Cardiac muscle cell (in vitro differentiated cells and primary cell): ENCODE data around the gene TSPAN32. TPM values are rescaled to one million over a fixed set of nuclear protein-coding genes. Genes with fewer than 3 reads are reported as not detected.

ENCODE experiments used
- DNase-seq, 2 donors: peaks; one replicate each; pipeline versions ENCODE4 v3.0.0 to v3.0.0-alpha.2; 2010 to 2017; ENCODE audit warnings: low read depth in 1 of 2, low spot score in 1 of 2
- H3K27ac ChIP-seq: fragments of 200-600 bp; sonication (generic); 2 replicates; pipeline ENCODE4 v1.5.1; 2016
- H3K27me3 ChIP-seq: fragments of 200-600 bp; sonication (generic); 2 replicates; pipeline ENCODE4 v1.6.0; 2016; ENCODE audit warnings: control low read depth
- H3K36me3 ChIP-seq: fragments of 200-600 bp; sonication (generic); 2 replicates; pipeline ENCODE4 v1.5.1; 2016; ENCODE audit warnings: control low read depth
- H3K4me1 ChIP-seq: fragments of 200-600 bp; sonication (generic); 2 replicates; pipeline ENCODE4 v1.8.1; 2017; ENCODE audit warnings: low read depth, mild to moderate bottlenecking, mixed run types
- H3K4me3 ChIP-seq: fragments of 200-600 bp; sonication (generic); 2 replicates; pipeline ENCODE4 v1.5.1; 2016; ENCODE audit warnings: mild to moderate bottlenecking
- H3K9me3 ChIP-seq: fragments of 200-600 bp; sonication (generic); 2 replicates; pipeline ENCODE4 v1.5.1; 2017; ENCODE audit warnings: low read depth, mild to moderate bottlenecking, control low read depth
- polyA plus RNA-seq: library from polyadenylated mRNA; unstranded; fragments of >200 nt; fragmentation: Nextera tagmentation; extraction: Ambion mirVana; gene quantifications from 2 replicates; pipeline ENCODE4 v1.2.1, GENCODE V29; 2016
- total RNA-seq: library from RNA; depleted of rRNA; stranded (reverse); fragments of >200 nt; gene quantifications from 2 replicates; pipeline ENCODE4 v1.2.3, GENCODE V29; 2016
- TF ChIP-seq, protein P1 (sequence below): IDR thresholded peaks from 2 replicates; pipeline ENCODE4 v1.5.1; 2012; ENCODE audit warnings: low read depth, mild to moderate bottlenecking, low read length

TSPAN32 gene
- total and polyA plus RNA-seq, 2 experiments from 2014 or later, result 22.0 to 24.8 TPM

DNA sequence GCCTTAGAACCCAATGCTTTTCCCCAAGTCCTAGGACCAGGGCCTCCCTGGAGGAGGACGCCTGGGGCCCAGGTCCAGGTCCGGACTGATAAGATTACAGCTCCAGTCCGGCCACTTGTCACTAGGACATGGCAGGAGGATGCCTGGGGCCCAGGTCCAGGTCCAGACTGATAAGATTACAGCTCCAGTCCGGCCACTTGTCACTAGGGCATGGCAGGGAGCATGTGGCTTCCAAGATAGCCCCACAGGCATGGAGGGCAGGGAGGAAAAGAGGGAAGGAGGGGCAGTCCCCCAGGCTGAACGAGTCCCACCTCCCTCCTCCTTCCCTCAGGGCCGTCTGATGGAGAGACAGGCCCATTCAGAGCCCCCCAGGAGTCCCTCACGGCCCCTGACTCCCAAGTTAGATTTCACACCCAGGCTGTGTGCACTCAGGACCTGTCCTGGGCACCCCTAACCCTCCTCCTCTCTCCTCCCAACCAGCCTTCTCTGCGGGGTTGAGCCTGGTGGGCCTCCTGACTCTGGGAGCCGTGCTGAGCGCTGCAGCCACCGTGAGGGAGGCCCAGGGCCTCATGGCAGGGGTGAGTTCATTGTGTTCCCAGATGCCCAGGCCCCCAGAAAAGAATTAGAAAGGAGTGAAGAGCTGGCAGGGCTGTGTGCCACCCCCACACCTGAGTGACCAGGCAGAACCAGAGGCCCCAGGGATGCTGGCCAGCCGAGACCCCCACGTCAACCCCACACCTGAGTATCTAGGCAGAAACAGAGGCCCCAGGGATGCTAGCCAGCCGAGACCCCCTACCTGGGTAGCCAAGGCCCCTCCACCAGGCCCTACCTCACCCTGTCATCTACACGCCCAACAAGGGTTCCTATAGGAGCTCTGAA, 2.1 kb downstream of the TSPAN32 start:
- Histone ChIP-seq H3K36me3 (no peaks in the 10 kb centered on the region), H3K9me3 (no peaks in the 10 kb centered on the region), H3K4me1 (peaks cover 57% of the 10 kb centered on the region), H3K27me3 (no peaks in the 10 kb centered on the region), H3K27ac (peak overlapping the region; percentile 91), H3K4me3 (no peak overlapping the region)
- DNase-seq, result peak in 1 of 2 donors; percentile 79
- TF ChIP-seq, protein P1, sequence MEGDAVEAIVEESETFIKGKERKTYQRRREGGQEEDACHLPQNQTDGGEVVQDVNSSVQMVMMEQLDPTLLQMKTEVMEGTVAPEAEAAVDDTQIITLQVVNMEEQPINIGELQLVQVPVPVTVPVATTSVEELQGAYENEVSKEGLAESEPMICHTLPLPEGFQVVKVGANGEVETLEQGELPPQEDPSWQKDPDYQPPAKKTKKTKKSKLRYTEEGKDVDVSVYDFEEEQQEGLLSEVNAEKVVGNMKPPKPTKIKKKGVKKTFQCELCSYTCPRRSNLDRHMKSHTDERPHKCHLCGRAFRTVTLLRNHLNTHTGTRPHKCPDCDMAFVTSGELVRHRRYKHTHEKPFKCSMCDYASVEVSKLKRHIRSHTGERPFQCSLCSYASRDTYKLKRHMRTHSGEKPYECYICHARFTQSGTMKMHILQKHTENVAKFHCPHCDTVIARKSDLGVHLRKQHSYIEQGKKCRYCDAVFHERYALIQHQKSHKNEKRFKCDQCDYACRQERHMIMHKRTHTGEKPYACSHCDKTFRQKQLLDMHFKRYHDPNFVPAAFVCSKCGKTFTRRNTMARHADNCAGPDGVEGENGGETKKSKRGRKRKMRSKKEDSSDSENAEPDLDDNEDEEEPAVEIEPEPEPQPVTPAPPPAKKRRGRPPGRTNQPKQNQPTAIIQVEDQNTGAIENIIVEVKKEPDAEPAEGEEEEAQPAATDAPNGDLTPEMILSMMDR, result no peak

DNA sequence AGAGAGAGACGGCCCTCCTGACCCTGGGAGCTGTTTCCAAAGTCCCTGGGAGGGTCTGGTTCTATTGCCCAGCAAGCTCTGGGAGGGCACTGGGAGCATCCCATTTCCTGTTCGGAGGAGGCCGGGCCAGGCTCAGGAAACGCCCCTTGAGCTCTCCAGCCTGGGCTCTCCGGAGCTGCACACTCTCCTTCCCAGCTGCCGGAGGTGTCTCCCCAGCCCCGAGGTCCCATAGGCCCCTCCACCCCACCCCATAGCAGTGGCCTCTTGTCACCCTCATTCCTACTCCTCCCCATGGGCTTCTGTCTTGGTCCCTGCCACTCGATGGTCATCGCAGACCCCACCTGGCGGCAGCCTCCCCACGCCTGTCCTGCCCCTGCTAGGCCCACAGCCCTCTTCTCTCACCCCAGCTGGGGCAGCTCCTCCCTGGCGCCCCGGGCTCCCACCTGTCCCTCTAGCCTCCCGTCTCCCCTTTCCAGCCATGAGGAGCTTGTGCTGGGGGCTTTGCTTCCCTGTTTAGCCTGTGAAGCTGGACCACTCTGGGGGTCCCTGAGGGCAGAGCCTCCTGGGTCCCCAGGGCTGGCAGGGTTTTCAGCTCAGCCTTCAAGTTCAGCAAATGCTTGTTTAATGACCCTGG, 2.8 kb downstream of the TSPAN32 start:
- H3K4me3 ChIP-seq, result no peak overlapping the region
- H3K27ac ChIP-seq, result peak overlapping the region; percentile 91
- H3K9me3 ChIP-seq, result no peaks in the 10 kb centered on the region
- H3K27me3 ChIP-seq, result no peaks in the 10 kb centered on the region
- DNase-seq, result no peak
- TF ChIP-seq, protein P1, result no peak
- peaks cover 52% of the 10 kb centered on the region for H3K4me1 ChIP-seq
- no peaks in the 10 kb centered on the region for H3K36me3 ChIP-seq

DNA sequence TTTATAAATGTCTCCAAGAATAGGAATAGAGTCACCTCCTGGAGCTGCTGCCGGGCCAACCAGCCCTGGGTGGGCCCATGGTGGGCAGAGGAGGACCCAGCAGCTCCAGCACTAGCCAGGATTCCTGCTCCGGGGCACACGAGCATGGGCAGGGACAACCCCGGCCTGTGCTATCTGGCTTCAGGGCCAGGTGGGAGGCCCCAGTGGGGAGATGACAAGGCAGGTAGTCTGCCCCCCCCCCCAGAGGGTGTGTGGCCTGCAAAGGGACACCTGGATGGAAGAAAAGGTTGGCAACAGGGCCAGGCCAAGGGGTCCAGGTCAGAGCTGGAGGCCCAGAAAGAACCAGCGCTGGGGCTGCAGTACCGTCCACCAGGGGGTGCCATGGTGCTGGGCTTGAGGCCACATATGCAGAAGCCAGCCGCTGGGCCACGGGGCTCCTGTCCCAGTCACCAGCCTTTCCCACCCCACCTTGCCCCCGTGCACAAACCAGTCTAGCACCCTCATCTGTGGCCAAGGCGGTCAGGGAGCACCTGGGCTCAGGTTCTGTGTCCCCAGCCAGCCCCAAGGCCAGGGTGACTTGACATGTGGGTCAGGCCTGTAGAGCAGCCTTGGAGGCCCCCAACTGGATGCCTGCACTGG, 3.4 kb downstream of the TSPAN32 start:
- Histone ChIP-seq H3K27me3 (no peaks in the 10 kb centered on the region), H3K27ac (peak overlapping the region; percentile 91), H3K4me1 (peaks cover 52% of the 10 kb centered on the region), H3K9me3 (no peaks in the 10 kb centered on the region), H3K4me3 (no peak overlapping the region), H3K36me3 (no peaks in the 10 kb centered on the region)
- TF ChIP-seq, protein P1, result peak; percentile 90
- peak; percentile 81 to 87 for DNase-seq

DNA sequence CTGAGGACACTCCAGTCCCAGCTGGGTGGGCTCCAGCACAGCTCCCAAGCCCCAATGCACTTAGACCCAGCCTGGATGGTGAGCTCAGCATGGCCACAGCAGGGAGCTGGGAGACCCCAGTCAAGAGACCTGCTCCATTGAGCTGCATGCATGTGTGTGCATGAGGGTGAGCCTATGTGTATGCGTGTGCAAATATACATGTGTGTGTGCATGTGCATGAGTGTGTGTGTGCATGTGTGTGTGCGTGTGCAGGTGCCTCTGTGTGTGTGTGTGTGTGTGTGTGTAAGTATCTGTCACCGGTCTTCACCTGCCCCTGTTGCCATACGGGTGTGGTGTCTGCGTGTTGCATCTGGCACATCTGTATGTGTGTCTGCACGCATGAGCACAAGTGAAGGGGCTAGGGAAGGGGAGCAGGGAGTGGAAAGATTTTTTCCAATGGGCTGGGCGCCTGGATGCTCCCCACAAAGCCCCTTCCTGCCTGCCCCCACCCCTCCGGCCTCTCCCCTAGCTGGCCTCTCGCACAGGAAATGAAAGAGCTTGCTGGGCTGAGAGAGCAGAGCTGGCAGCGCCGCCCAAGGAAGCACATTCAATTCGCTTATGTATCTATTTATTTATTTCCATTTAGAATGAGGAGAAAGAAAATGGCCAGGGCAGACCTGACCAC, 4.1 kb downstream of the TSPAN32 start:
- peak in 1 of 2 donors; percentile 77 for DNase-seq
- peak overlapping the region; percentile 17 for H3K27ac ChIP-seq
- H3K36me3 ChIP-seq, result no peaks in the 10 kb centered on the region
- H3K27me3 ChIP-seq, result no peaks in the 10 kb centered on the region
- no peaks in the 10 kb centered on the region for H3K9me3 ChIP-seq
- H3K4me1 ChIP-seq, result peaks cover 52% of the 10 kb centered on the region
- TF ChIP-seq, protein P1, result no peak
- H3K4me3 ChIP-seq, result no peak overlapping the region

DNA sequence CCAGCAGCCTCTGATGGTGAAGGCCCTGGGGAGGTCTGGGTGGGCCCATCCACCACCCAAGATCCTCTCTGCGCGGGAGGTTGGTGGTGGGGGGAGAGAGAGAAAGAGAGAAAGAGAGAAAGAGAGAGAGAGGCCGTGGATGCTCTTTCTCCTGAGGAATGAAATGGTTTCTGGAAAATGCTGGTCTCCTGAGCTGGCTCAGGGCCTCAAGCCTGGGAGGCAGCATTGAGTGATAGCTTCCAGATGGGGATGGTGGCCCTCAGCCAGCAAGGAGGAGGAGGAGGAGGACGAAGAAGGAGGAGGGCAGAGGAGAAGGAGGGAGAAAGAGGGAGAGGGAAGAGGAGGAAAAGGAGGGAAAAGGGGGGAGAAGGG, 4.6 kb downstream of the TSPAN32 start:
- H3K4me3 ChIP-seq, result no peak overlapping the region
- peak overlapping the region; percentile 9 for H3K27ac ChIP-seq
- no peaks in the 10 kb centered on the region for H3K27me3 ChIP-seq
- no peaks in the 10 kb centered on the region for H3K9me3 ChIP-seq
- TF ChIP-seq, protein P1, result no peak
- DNase-seq, result peak in 1 of 2 donors; percentile 96
- no peaks in the 10 kb centered on the region for H3K36me3 ChIP-seq
- H3K4me1 ChIP-seq, result peaks cover 49% of the 10 kb centered on the region
